HEK293 (cell line): Measurements from ENCODE around the gene CLNK.

Experiments
- KLF9 ChIP-seq: fragments of 450-650 bp; formaldehyde crosslinking; IDR thresholded peaks from 2 replicates; pipeline ENCODE4 v1.5.1; 2016; ENCODE audit warnings: missing biosample characterization, missing genetic modification characterization, low read depth
- ZBTB7A ChIP-seq: fragments of 450-650 bp; formaldehyde crosslinking; IDR thresholded peaks from 2 replicates; pipeline ENCODE4 v1.5.1; 2016; ENCODE audit warnings: low read depth, missing biosample characterization, missing genetic modification characterization
- ZNF664 ChIP-seq: fragments of 450-650 bp; formaldehyde crosslinking; IDR thresholded peaks from 2 replicates; pipeline ENCODE4 v1.5.1; 2016; ENCODE audit warnings: missing biosample characterization, missing genetic modification characterization
- TF ChIP-seq, protein P1 (sequence below): fragments of 450-650 bp; formaldehyde crosslinking; IDR thresholded peaks from 2 replicates; pipeline ENCODE4 v1.5.1; 2016; ENCODE audit warnings: missing biosample characterization, missing genetic modification characterization

- TF ChIP-seq, protein P1, sequence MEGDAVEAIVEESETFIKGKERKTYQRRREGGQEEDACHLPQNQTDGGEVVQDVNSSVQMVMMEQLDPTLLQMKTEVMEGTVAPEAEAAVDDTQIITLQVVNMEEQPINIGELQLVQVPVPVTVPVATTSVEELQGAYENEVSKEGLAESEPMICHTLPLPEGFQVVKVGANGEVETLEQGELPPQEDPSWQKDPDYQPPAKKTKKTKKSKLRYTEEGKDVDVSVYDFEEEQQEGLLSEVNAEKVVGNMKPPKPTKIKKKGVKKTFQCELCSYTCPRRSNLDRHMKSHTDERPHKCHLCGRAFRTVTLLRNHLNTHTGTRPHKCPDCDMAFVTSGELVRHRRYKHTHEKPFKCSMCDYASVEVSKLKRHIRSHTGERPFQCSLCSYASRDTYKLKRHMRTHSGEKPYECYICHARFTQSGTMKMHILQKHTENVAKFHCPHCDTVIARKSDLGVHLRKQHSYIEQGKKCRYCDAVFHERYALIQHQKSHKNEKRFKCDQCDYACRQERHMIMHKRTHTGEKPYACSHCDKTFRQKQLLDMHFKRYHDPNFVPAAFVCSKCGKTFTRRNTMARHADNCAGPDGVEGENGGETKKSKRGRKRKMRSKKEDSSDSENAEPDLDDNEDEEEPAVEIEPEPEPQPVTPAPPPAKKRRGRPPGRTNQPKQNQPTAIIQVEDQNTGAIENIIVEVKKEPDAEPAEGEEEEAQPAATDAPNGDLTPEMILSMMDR (tag by site-specific recombination) = no peak
- no peak for TF ChIP-seq KLF9
- TF ChIP-seq ZBTB7A (tag by site-specific recombination) = no peak
- no peak for TF ChIP-seq ZNF664 (tag by site-specific recombination)
Observed at GRCh38 chr4:10607206-10607605, 77.4 kb downstream of the CLNK start.
